ENCODE results near the gene CMKLR1.

Gene CMKLR1

GRCh38 chr12:108316176-108317086 lies 22.7 kb downstream of the CMKLR1 start:
- Histone ChIP-seq H3K4me1 (ENCODE audit: control insufficient read depth, insufficient read depth, low read length) (peaks cover 10% of the 10 kb centered on the region), H3K36me3 (ENCODE audit: control insufficient read depth, insufficient read depth, low read length) (no peaks in the 10 kb centered on the region), H3K4me3 (ENCODE audit: low read length) (no peak overlapping the region), H3K27me3 (ENCODE audit: control insufficient read depth, insufficient read depth, low read length) (no peaks in the 10 kb centered on the region), H3K27ac (ENCODE audit: low read depth, low read length) (no peak overlapping the region), H3K9ac (ENCODE audit: low read length) (no peak overlapping the region)

GRCh38 chr12:108315486-108316105 lies 23.5 kb downstream of the CMKLR1 start:
- Histone ChIP-seq H3K27ac (ENCODE audit: low read depth, low read length) (no peak overlapping the region), H3K4me3 (ENCODE audit: low read length) (no peak overlapping the region), H3K9ac (ENCODE audit: low read length) (no peak overlapping the region), H3K36me3 (ENCODE audit: control insufficient read depth, insufficient read depth, low read length) (no peaks in the 10 kb centered on the region), H3K27me3 (ENCODE audit: control insufficient read depth, insufficient read depth, low read length) (no peaks in the 10 kb centered on the region), H3K4me1 (ENCODE audit: control insufficient read depth, insufficient read depth, low read length) (peaks cover 10% of the 10 kb centered on the region)

GRCh38 chr12:108313606-108314351 lies 25.3 kb downstream of the CMKLR1 start:
- H3K4me1 ChIP-seq (ENCODE audit: control insufficient read depth, insufficient read depth, low read length), result peaks cover 10% of the 10 kb centered on the region
- no peaks in the 10 kb centered on the region for H3K36me3 ChIP-seq (ENCODE audit: control insufficient read depth, insufficient read depth, low read length)
- no peak overlapping the region for H3K27ac ChIP-seq (ENCODE audit: low read depth, low read length)
- no peak overlapping the region for H3K9ac ChIP-seq (ENCODE audit: low read length)
- no peak overlapping the region for H3K4me3 ChIP-seq (ENCODE audit: low read length)
- no peaks in the 10 kb centered on the region for H3K27me3 ChIP-seq (ENCODE audit: control insufficient read depth, insufficient read depth, low read length)

- no peak overlapping the region for H3K9ac ChIP-seq (ENCODE audit: low read length)
- no peaks in the 10 kb centered on the region for H3K27me3 ChIP-seq (ENCODE audit: control insufficient read depth, insufficient read depth, low read length)
- no peak overlapping the region for H3K27ac ChIP-seq (ENCODE audit: low read depth, low read length)
- no peak overlapping the region for H3K4me3 ChIP-seq (ENCODE audit: low read length)
- no peaks in the 10 kb centered on the region for H3K36me3 ChIP-seq (ENCODE audit: control insufficient read depth, insufficient read depth, low read length)
- peaks cover 10% of the 10 kb centered on the region for H3K4me1 ChIP-seq (ENCODE audit: control insufficient read depth, insufficient read depth, low read length)
Observed at GRCh38 chr12:108313241-108313605, 25.9 kb downstream of the CMKLR1 start.

GRCh38 chr12:108312693-108313189 lies 26.4 kb downstream of the CMKLR1 start:
- no peak overlapping the region for H3K4me3 ChIP-seq (ENCODE audit: low read length)
- H3K27me3 ChIP-seq (ENCODE audit: control insufficient read depth, insufficient read depth, low read length), result no peaks in the 10 kb centered on the region
- H3K4me1 ChIP-seq (ENCODE audit: control insufficient read depth, insufficient read depth, low read length), result peaks cover 10% of the 10 kb centered on the region
- no peaks in the 10 kb centered on the region for H3K36me3 ChIP-seq (ENCODE audit: control insufficient read depth, insufficient read depth, low read length)
- H3K27ac ChIP-seq (ENCODE audit: low read depth, low read length), result no peak overlapping the region
- no peak overlapping the region for H3K9ac ChIP-seq (ENCODE audit: low read length)

- Histone ChIP-seq H3K4me1 (ENCODE audit: control insufficient read depth, insufficient read depth, low read length) (peaks cover 10% of the 10 kb centered on the region), H3K9ac (ENCODE audit: low read length) (no peak overlapping the region), H3K27ac (ENCODE audit: low read depth, low read length) (no peak overlapping the region)
Observed at GRCh38 chr12:108312073-108312659, 26.9 kb downstream of the CMKLR1 start.

GRCh38 chr12:108311605-108312004 lies 27.5 kb downstream of the CMKLR1 start:
- Histone ChIP-seq H3K4me3 (ENCODE audit: low read length) (no peak overlapping the region), H3K4me1 (ENCODE audit: control insufficient read depth, insufficient read depth, low read length) (peaks cover 10% of the 10 kb centered on the region), H3K36me3 (ENCODE audit: control insufficient read depth, insufficient read depth, low read length) (no peaks in the 10 kb centered on the region), H3K9ac (ENCODE audit: low read length) (no peak overlapping the region), H3K27ac (ENCODE audit: low read depth, low read length) (no peak overlapping the region), H3K27me3 (ENCODE audit: control insufficient read depth, insufficient read depth, low read length) (no peaks in the 10 kb centered on the region)

More at GRCh38 chr12:108312073-108312659, 26.9 kb downstream of the CMKLR1 start:
- Histone ChIP-seq H3K27me3 (ENCODE audit: control insufficient read depth, insufficient read depth, low read length) (no peaks in the 10 kb centered on the region), H3K4me3 (ENCODE audit: low read length) (no peak overlapping the region), H3K36me3 (ENCODE audit: control insufficient read depth, insufficient read depth, low read length) (no peaks in the 10 kb centered on the region)

GRCh38 chr12:108310489-108310888 lies 28.6 kb downstream of the CMKLR1 start:
- Histone ChIP-seq H3K4me3 (ENCODE audit: low read length) (no peak overlapping the region), H3K27ac (ENCODE audit: low read depth, low read length) (no peak overlapping the region), H3K4me1 (ENCODE audit: control insufficient read depth, insufficient read depth, low read length) (peaks cover 15% of the 10 kb centered on the region), H3K36me3 (ENCODE audit: control insufficient read depth, insufficient read depth, low read length) (no peaks in the 10 kb centered on the region), H3K27me3 (ENCODE audit: control insufficient read depth, insufficient read depth, low read length) (no peaks in the 10 kb centered on the region), H3K9ac (ENCODE audit: low read length) (no peak overlapping the region)

GRCh38 chr12:108309674-108310312 lies 29.3 kb downstream of the CMKLR1 start:
- peaks cover 22% of the 10 kb centered on the region for H3K4me1 ChIP-seq (ENCODE audit: control insufficient read depth, insufficient read depth, low read length)
- H3K36me3 ChIP-seq (ENCODE audit: control insufficient read depth, insufficient read depth, low read length), result no peaks in the 10 kb centered on the region
- no peak overlapping the region for H3K27ac ChIP-seq (ENCODE audit: low read depth, low read length)
- H3K9ac ChIP-seq (ENCODE audit: low read length), result no peak overlapping the region
- no peaks in the 10 kb centered on the region for H3K27me3 ChIP-seq (ENCODE audit: control insufficient read depth, insufficient read depth, low read length)
- H3K4me3 ChIP-seq (ENCODE audit: low read length), result no peak overlapping the region

GRCh38 chr12:108308395-108309085 lies 30.6 kb downstream of the CMKLR1 start:
- Histone ChIP-seq H3K9ac (ENCODE audit: low read length) (no peak overlapping the region), H3K4me1 (ENCODE audit: control insufficient read depth, insufficient read depth, low read length) (peaks cover 24% of the 10 kb centered on the region), H3K27ac (ENCODE audit: low read depth, low read length) (no peak overlapping the region)

GRCh38 chr12:108307006-108307405 lies 32.1 kb downstream of the CMKLR1 start:
- H3K36me3 ChIP-seq (ENCODE audit: control insufficient read depth, insufficient read depth, low read length), result no peaks in the 10 kb centered on the region
- no peaks in the 10 kb centered on the region for H3K27me3 ChIP-seq (ENCODE audit: control insufficient read depth, insufficient read depth, low read length)
- H3K4me1 ChIP-seq (ENCODE audit: control insufficient read depth, insufficient read depth, low read length), result peaks cover 17% of the 10 kb centered on the region
- no peak overlapping the region for H3K9ac ChIP-seq (ENCODE audit: low read length)
- no peak overlapping the region for H3K4me3 ChIP-seq (ENCODE audit: low read length)
- no peak overlapping the region for H3K27ac ChIP-seq (ENCODE audit: low read depth, low read length)

More at GRCh38 chr12:108308395-108309085, 30.6 kb downstream of the CMKLR1 start:
- Histone ChIP-seq H3K27me3 (ENCODE audit: control insufficient read depth, insufficient read depth, low read length) (no peaks in the 10 kb centered on the region), H3K4me3 (ENCODE audit: low read length) (no peak overlapping the region), H3K36me3 (ENCODE audit: control insufficient read depth, insufficient read depth, low read length) (no peaks in the 10 kb centered on the region)
